ENCODE data around the gene IGF2BP2.

GRCh38 chr3:185691622-185692021, 133.2 kb downstream of the IGF2BP2 start:
- no peak for TF ChIP-seq RFXANK (CRISPR knock-in tag; IDR thresholded peaks at IDR 0.05)
- no peak for TF ChIP-seq NCOA1 (CRISPR knock-in tag; IDR thresholded peaks at IDR 0.05)
- TF ChIP-seq HDAC2 (CRISPR knock-in tag; IDR thresholded peaks at IDR 0.05), result no peak
- TF ChIP-seq ZKSCAN1 (IDR thresholded peaks at IDR 0.05; ENCODE audit: low read length), result no peak
- no peak for TF ChIP-seq CTCF (CRISPR knock-in tag; IDR thresholded peaks at IDR 0.05)
